ENCODE results near the gene POLR1C.
"Not testable (repeated sequence)": the region's sequence is repeated elsewhere in the genome, so short reads cannot be mapped to it uniquely, and the experiment has no call there.

POLR1C gene

DNA sequence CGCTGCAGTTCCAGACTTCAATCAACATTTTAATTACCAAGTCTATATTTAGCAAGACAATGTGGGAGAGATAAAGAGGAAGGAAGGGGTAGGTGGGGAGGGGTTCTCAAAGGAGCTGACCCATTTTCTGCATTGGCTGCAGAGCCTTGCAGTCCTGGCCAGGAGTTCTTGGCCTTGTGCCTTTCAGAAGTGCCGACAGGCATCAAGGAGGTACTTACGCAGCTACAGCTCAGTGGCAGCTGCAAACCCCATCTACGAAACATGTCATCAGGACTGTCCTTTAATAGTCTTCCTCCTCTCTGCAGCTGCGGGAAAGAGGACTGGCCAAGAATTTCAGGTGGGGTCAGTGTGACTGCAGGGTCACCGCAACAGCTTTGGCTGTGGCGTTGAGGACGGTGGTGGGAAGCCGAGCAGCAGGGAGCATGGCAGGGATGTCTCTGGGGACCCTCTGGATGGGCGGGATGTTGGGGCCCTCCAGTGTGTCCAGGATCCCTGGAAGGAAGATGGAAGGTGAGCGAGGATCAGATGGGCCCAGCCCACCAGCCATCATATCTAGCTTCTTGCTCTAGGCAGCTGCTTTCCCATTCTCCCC is 5.0 kb upstream of the POLR1C start:
- DNase-seq: no peak

DNA sequence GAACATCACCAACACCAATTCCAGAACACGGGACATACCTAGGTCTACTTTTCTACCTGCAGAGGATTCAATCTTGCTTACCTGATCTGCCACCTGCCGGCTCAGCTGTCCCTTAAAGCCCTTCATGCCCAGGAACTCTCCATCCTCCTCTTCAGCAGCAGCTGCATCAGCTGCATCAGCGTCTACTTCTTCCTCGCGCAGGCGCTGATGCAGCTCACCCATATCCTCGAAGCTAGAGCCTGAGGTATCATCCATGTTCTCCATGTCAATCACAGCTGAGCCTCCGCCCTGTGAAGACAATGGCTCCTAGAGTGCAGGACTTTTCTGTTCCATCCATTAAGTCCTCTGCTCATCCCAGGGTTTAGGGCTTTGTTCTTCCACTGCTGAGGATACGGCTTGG is 1.1 kb upstream of the POLR1C start:
- DNase-seq: no peak

DNA sequence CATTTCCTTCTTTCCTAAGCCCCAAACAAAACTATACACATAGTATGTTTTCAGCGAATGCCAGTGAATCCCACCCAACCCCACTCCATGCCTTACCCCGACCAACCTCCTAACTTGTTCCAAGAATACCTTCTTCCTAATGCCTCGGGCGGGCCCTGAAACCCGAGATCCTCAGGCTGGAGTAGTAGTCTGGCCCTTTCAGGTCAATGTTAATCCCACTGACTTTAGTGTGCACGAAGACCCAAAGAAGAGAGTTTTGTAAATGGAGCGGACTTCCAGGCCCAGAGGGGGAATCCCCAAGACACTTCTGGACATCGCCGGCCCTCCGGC is 557 bp upstream of the POLR1C start:
- no peak for DNase-seq

DNA sequence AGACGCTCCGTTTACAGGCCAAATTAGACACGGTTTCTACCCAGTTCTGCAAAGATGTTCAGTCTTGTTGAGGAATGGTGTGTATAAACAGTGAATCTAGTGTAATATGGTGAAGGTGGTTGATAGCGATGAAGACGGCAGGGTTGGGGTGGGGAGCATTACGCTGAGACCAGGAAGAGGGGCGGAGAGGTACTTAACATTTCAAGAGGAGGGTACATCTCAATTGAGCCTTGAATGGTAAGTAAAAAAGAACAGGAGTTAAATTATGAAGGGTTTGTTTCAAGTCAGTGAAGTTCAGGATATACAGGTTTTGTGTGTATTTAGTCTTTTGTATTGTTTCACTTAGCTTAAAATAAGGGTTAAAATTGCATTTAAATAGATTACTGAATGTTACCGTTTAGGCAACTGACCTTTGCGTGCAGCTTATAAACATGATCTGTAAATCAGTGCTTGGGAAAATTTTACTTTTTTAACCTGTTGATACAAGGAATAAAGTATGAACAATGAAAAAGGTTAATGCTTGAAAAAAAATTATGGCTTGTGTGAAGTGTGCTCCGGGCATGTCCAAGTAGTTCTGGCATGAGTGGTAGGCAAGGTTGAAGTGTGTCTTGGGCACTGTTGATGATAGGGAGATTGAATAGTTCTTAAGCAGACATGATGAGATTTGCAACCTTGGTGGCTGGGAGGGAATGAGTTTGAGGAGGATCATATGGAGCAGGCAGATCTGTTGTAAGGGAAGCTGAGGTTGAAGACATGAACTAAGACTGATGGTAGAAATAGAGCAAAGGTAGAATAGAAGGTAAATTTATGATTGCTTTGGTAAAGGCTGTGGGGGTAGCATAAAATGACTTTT is 842 bp downstream of the POLR1C start:
- DNase-seq: no peak

DNA sequence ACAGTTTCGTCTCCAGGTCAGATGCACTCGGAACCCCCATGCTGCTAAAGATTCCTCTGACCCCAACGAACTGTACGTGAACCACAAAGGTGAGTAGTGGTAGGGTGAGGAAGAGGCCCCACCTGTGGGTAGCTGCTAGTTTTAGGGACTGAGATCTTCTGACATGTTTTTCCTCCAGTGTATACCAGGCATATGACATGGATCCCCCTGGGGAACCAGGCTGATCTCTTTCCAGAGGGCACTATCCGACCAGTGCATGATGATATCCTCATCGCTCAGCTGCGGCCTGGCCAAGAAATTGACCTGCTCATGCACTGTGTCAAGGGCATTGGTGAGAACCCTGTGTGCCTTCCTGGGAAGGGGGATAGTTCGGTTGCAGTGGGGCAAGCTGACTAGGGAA is 3.2 kb downstream of the POLR1C start:
- no peak for DNase-seq

DNA sequence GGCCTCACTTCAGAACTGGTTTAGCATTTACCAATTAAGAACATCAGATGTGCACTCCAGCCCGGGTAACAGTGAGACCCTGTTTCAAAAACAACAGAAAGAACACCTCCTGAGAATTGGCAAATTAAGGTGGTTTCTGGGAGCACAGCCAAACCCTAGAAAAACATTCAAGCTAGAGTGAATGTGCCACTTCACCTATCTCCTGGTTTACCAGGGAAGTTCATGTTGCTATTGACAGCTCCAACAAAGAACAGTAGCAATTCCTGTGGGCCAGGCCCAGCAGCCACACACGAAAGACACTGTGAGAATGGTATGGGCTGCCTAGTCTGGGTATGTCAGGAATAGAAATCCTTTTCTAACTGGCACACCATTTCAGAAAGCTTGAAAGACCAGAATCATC is 4.9 kb downstream of the POLR1C start:
- no peak for DNase-seq

DNA sequence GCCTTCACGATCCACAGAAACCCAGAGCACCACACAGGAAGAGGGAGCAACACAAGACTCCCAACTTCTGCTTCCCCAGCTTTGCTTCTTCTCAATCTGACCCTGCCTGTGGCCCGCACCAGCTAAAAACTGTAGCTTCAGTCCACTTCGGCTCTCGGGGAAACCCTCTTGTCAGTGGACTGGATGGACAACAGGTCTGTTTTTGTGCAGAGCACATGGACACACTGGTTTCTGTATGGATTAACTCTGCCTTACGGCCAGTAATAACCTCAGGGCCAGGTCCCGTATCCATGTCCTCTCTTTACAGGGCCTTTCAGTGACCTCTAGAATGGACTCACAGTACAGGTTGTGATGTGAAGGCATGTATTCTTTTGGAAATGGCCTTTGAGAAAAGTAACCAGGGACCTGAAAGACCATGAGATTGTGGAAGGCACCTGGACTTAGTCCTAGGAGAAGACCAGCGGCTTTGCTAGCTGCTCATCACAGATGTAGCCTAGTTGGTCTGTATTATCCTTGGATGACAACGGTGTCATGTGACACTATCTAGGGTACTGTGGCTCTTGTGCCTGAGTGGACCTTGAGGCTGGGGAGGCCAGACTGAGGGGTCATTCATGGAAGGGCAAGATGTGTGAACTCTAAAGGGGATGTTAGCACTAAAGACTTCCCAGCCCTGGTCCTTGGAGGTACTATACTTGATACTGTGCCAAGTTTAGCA is 5.8 kb downstream of the POLR1C start:
- DNase-seq: no peak

DNA sequence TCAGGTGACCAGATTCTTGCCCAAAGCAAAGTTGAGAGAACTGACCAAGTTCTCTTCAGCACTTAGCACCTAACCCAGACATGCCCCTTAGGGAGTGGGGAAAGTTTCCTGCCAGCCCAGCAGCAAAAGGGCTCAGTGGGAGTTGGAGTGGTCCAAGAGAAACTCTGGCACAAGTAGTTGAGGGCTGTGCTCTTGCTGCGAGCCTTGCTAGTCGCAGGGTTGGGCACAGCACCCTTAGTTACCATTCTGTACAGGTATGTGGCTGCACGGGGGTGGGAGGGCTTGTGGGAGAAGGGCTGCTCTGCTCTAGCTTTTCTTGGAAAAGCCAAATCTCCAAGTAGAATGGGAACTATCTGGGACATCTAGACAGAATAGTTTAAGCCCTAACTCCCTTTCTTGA is 6.4 kb downstream of the POLR1C start:
- DNase-seq: no peak

DNA sequence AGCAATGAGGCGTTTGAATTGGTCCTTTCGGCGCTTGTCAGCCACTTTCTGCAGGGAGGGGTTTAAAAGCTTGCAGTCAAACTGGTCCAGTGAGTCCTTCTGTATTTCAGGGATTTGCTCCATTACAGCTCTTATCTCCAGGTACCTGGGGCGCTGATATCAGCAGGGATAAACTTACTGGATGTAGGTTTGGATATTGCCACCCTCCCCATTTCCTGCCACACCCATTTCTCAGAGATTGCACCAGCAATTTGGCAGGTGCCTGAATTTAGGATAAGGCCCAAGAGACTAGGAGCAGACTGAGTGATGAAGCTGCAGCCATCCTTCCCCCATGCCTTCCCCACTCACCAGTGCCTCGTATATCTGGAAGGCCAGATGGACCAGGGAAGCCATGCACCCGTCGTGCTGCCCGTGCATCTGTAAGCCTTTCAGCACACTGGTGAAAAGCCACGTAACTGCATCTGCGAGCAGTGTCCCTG is 7.6 kb downstream of the POLR1C start:
- no peak for DNase-seq

DNA sequence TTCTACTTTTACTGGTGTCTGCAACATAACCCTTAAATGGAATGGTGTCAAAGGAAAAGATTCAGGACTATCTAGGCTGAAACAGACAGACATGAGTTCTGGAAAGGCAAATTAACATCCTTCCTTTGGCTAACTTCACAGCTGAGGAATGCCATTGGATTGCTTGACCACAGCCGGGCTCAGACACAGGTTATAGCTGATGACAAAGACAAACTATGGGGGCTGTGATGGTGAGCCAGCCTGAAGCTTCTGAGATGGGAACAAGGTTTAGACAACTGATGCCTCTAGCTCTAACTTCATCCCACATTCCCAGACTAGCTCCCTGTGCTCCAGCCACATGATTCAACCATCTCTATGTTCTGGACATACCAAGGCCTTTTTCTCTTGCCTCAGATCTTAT is 15.3 kb downstream of the POLR1C start:
- no peak for DNase-seq

DNA sequence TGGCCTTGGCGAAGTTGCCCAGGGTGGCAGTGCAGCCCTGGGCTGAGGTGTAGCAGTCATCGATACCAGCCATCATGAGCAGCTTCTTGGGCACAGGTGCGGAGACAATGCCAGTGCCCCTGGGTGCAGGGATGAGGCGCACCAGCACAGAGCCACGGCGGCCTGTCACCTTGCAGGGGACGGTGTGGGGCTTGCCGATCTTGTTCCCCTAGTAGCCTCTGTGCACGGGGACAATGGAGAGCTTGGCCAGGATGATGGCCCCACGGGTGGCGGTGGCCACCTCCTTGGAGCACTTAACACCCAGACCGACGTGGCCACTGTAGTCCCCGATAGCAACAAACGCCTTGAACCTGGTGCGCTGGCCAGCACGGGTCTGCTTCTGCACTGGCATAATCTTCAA is 22.1 kb downstream of the POLR1C start:
- DNase-seq: not testable (repeated sequence)

DNA sequence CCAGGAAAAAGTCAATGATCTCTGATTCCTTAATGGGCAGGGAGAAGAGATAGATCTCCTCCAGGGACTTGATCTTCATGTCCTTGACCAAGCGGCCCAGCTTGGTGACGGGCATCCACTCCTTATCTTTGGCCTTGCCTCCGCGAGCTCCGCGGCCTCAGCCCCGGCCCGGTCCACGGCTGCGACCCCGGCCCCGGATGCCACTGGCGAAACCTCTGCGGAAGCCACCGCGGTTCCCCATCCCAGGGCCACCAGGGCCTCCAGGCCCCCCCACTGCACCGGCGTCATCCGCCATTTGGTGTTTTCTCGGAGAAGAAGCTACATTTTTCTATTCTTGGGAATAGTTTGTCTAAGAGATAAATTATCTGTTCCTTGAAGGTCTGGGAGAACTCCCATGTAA is 22.5 kb downstream of the POLR1C start:
- DNase-seq: not testable (repeated sequence)

DNA sequence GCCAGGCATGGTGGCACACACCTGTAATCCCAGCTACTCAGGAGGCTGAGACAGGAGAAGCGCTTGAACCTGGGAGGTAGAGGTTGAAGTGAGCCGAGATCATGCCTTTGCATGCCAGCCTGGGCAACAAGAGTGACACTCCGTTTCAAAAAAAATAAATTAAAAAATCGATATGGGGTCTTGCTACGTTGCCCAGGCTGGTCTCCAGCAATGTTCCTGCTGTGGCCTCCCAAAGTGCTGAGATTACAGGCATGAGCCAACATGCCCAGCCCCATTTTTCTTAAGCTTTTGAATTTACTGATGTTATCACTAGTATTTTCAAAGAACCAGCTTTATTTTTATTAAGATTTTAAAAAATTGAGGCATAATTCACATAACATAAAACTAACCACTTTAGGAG is 23.6 kb downstream of the POLR1C start:
- DNase-seq: no peak

DNA sequence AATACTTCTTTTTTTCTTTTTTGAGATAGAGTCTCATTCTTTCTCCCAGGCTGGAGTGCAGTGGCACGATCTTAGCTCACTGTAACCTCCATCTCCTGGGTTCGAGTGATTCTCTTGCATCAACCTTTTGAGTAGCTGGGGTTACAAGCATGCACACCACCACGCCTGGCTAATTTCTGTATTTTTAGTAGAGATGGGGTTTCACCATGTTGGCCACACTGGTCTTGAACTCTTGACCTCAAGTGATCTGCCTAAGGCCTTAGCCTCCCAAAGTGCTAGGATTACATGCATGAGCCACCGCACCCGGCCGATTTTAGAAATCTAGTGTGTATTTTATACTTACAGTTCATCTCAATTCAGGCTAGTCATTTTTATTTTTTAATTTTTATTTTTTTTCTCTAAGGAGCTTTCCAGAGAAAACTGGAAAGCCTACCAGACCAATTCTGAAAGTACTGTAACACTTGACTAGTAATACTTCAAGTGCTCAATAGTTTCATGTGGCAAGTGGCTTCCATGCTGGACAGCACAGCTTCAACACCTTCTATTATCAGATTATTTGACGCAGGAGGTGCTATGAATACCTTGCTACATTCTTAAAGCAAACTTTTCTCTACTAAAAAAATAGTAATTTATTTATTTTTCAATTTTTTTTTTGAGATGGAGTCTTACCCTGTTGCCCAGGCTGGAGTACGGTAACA is 25.0 kb downstream of the POLR1C start:
- DNase-seq: no peak

DNA sequence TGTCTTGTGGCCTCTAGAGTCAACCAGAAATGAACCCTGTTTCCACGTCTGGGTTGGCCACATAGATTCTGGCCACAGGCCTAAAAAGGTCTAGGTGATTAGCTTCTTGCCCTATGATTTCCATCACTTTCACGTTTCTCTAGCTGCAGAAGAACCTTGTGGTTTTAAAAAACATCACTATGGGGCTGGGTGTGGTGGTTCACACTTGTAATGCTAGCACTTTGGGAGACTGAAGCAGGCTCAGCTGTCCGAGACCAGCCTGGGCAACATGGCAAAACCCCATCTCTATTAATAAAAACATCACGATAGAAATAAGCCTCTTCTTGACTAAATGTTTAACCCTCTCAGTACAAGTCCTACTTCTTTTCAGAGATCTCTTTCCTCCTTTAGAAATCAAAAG is 27.6 kb downstream of the POLR1C start:
- DNase-seq: no peak

DNA sequence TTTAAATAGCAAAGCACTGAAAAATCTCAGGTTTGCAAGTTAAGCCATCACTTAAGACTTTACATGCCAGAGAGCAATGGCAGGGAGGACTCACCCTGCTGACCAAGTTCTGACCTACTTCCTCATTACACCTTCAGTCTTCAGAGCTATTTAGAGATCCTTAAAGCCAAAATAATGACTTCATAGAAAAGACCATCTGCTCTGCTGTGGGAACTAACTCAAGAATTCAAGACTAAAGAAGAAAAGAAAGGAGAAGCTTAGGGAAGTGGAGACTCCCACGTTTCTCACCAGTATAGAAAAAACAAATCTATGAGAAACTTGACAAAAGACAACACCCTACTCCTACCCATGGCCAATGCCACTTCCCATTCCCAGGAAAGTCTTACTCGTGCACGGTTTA is 30.3 kb downstream of the POLR1C start:
- DNase-seq: no peak

DNA sequence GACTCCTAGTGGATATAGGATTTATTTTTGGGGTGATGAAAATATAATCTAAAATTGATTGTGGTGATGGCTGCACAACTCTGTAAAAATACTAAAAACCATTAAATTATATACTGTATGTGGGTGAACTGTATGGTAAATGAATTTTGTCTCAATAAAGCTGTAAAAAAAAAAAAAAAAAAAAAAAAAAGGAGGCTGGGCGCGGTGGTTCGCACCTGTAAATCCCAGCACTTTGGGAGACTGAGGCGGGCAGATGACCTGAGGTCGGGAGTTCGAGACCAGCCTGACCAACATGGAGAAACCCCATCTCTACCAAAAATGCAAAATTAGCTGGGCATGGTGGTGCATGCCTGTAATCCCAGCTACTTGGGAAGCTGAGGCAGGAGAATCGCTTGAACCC is 40.7 kb downstream of the POLR1C start:
- DNase-seq: not testable (repeated sequence)

DNA sequence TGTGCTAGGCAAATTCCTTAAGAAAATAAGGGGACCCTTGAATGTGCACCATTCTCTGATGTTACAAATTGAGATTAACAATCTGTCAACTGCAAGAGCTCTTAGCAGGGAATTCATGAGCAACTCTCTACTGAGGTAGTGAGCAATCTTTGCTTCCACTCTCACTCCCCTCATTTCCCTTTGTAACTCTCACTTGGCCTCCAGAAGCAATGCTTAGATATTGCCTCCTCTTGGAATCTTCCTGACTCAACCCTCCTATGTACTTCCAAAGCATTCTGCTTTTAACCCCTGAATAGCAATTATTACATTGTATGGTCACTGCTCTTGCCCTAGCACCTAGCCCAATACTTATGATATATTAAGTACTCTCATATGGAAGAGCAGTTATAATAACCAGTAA is 42.4 kb downstream of the POLR1C start:
- DNase-seq: no peak

DNA sequence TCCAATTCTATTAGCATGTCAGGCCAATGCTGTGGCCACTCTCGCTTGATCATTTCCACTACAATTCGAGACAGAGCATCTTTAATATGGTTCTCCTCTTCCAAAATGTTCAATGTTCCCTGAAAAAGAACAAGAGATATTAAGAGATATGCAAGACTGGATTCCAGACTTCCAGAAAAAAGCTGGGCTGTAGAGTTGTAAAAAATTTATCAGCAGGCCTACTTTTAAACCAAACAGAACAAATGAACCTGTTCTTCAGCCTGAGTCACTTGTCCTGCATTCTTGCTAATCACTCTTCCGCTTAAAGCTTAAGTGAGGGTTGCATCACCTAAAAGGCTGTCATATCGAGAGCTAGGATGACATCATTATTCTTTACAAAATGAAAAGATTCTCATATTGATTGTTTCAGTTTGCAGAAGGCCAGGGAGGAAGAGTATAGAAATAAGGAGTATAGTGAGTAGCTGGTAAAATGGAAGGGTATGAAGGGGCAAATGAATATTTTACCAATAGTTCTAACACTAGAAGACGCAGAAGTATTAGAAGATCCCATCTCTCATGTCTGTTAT is 54.1 kb downstream of the POLR1C start:
- DNase-seq: no peak
